Measurements from ENCODE around the gene SH3RF3.

GRCh38 chr2:109206569-109207146 is 77.7 kb downstream of the SH3RF3 start:
- TF ChIP-seq USF2 (IDR thresholded peaks at IDR 0.05; ENCODE audit: borderline replicate concordance, low read depth, low read length) (no peak), CHD2 (IDR thresholded peaks at IDR 0.05; ENCODE audit: low read length, partially characterized antibody) (no peak), CTCF (IDR thresholded peaks at IDR 0.05) (no peak), TCF12 (IDR thresholded peaks at IDR 0.05) (no peak), RAD21 (IDR thresholded peaks at IDR 0.05; ENCODE audit: low read length) (no peak), TAF1 (IDR thresholded peaks at IDR 0.05; ENCODE audit: borderline replicate concordance, low read depth, low read length) (no peak), FOXM1 (IDR thresholded peaks at IDR 0.05; ENCODE audit: low read depth) (no peak), JUND (IDR thresholded peaks at IDR 0.05) (no peak)
- TF ChIP-seq, protein P1, sequence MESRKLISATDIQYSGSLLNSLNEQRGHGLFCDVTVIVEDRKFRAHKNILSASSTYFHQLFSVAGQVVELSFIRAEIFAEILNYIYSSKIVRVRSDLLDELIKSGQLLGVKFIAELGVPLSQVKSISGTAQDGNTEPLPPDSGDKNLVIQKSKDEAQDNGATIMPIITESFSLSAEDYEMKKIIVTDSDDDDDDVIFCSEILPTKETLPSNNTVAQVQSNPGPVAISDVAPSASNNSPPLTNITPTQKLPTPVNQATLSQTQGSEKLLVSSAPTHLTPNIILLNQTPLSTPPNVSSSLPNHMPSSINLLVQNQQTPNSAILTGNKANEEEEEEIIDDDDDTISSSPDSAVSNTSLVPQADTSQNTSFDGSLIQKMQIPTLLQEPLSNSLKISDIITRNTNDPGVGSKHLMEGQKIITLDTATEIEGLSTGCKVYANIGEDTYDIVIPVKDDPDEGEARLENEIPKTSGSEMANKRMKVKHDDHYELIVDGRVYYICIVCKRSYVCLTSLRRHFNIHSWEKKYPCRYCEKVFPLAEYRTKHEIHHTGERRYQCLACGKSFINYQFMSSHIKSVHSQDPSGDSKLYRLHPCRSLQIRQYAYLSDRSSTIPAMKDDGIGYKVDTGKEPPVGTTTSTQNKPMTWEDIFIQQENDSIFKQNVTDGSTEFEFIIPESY (IDR thresholded peaks at IDR 0.05; ENCODE audit: borderline replicate concordance, low read depth): no peak
- TF ChIP-seq, protein P2, sequence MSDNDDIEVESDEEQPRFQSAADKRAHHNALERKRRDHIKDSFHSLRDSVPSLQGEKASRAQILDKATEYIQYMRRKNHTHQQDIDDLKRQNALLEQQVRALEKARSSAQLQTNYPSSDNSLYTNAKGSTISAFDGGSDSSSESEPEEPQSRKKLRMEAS (IDR thresholded peaks at IDR 0.05; ENCODE audit: low read depth): no peak

All from SK-N-SH (cell line).